Stimulated activated CD8-positive, alpha-beta memory T cell treated with anti-CD3 and anti-CD28 coated beads, Interleukin-12 subunit alpha, Interleukin-12 subunit beta, amount 100 ng/mL, for 1 hour (primary cell): ENCODE data around the gene DOCK4.

Source experiments
- DNase-seq: peaks from one replicate; pipeline ENCODE4 v3.0.0-alpha.2; 2020; ENCODE audit warnings: low read depth

DOCK4 gene

GRCh38 chr7:111730476-111731300 is 475.5 kb downstream of the DOCK4 start:
- DNase-seq = no peak

- no peak for DNase-seq
Measured at GRCh38 chr7:111730057-111730456, 476.1 kb downstream of the DOCK4 start.

GRCh38 chr7:111729483-111729882 is 476.7 kb downstream of the DOCK4 start:
- DNase-seq = no peak

GRCh38 chr7:111728635-111728995 is 477.6 kb downstream of the DOCK4 start:
- DNase-seq = no peak

GRCh38 chr7:111727905-111728634 is 478.1 kb downstream of the DOCK4 start:
- DNase-seq = no peak

GRCh38 chr7:111718886-111719285 is 487.3 kb downstream of the DOCK4 start:
- no peak for DNase-seq

- DNase-seq = no peak
Measured at GRCh38 chr7:111711426-111712065, 494.7 kb downstream of the DOCK4 start.

- DNase-seq = no peak
Measured at GRCh38 chr7:111710839-111711380, 495.3 kb downstream of the DOCK4 start.

- DNase-seq = no peak
Measured at GRCh38 chr7:111708072-111708471, 498.1 kb downstream of the DOCK4 start.

GRCh38 chr7:111705807-111706206 is 500.4 kb downstream of the DOCK4 start:
- DNase-seq = no peak

GRCh38 chr7:111697771-111698170 is 508.4 kb downstream of the DOCK4 start:
- DNase-seq = no peak

GRCh38 chr7:111694376-111694775 is 511.8 kb downstream of the DOCK4 start:
- no peak for DNase-seq

GRCh38 chr7:111690364-111691111 is 515.7 kb downstream of the DOCK4 start:
- DNase-seq = no peak

- no peak for DNase-seq
Measured at GRCh38 chr7:111685349-111685748, 520.9 kb downstream of the DOCK4 start.

GRCh38 chr7:111682588-111683340 is 523.4 kb downstream of the DOCK4 start:
- no peak for DNase-seq

GRCh38 chr7:111681242-111681641 is 525.0 kb downstream of the DOCK4 start:
- no peak for DNase-seq

GRCh38 chr7:111678986-111679385 is 527.2 kb downstream of the DOCK4 start:
- no peak for DNase-seq

- no peak for DNase-seq
Measured at GRCh38 chr7:111678281-111678680, 527.9 kb downstream of the DOCK4 start.

GRCh38 chr7:111677848-111678247 is 528.4 kb downstream of the DOCK4 start:
- no peak for DNase-seq

GRCh38 chr7:111676811-111677210 is 529.4 kb downstream of the DOCK4 start:
- no peak for DNase-seq
